ENCODE measurements around the gene OR10Z1. TPM values are rescaled to one million over a fixed set of nuclear protein-coding genes. Genes with fewer than 3 reads are reported as not detected.

The OR10Z1 gene
- polyA plus RNA-seq, 1 of the 3 experiments (the other 2 are of a cell fraction), result not detected

DNA sequence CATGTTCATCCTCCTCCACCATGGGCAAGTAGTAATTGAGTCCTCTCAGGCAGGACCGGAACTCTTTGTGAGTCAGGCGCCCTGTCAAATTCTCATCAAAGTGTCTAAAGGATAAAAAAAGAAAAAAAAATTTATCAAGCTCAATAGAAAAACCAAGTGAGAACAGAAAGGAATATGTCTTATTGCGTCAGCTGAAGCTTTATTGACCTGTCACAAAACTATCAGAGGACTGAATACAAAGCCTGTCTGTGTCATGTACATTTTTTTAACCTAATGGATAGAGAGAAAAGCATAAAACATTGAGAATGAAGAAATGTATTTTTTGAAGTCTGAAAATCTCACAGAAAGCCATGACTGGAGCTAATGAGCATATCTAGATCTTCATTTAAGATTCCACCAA, 8.7 kb downstream of the OR10Z1 start:
- no peaks in the 10 kb centered on the region for H3K36me3 ChIP-seq (replicated peaks in 1 of 2; ENCODE audit: control insufficient read depth in 1 of 2, insufficient read depth in 2 of 2, low read length in 1 of 2)
- TF ChIP-seq ELF1 (IDR thresholded peaks at IDR 0.05) (no peak), YY1 (IDR thresholded peaks at IDR 0.05; ENCODE audit: low read depth) (no peak), FOXM1 (IDR thresholded peaks at IDR 0.05; ENCODE audit: low read depth) (no peak), IRF3 (IDR thresholded peaks at IDR 0.05; ENCODE audit: low read depth, low read length) (no peak), PBX3 (IDR thresholded peaks at IDR 0.05) (no peak), RCOR1 (IDR thresholded peaks at IDR 0.05; ENCODE audit: low read length) (no peak), MXI1 (IDR thresholded peaks at IDR 0.05; ENCODE audit: low read depth, low read length) (no peak), GATA2 (CRISPR knock-in tag; IDR thresholded peaks at IDR 0.05) (no peak), JUND (IDR thresholded peaks at IDR 0.05) (no peak), RAD21 (IDR thresholded peaks at IDR 0.05; ENCODE audit: low read length) (no peak), NFIC (IDR thresholded peaks at IDR 0.05; ENCODE audit: borderline replicate concordance) (no peak), ZBTB33 (IDR thresholded peaks at IDR 0.05; ENCODE audit: borderline replicate concordance, low read depth) (no peak)
- TF ChIP-seq, protein P1, sequence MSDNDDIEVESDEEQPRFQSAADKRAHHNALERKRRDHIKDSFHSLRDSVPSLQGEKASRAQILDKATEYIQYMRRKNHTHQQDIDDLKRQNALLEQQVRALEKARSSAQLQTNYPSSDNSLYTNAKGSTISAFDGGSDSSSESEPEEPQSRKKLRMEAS (IDR thresholded peaks at IDR 0.05; ENCODE audit: low read depth), result no peak
- TF ChIP-seq, protein P2, sequence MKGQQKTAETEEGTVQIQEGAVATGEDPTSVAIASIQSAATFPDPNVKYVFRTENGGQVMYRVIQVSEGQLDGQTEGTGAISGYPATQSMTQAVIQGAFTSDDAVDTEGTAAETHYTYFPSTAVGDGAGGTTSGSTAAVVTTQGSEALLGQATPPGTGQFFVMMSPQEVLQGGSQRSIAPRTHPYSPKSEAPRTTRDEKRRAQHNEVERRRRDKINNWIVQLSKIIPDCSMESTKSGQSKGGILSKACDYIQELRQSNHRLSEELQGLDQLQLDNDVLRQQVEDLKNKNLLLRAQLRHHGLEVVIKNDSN (IDR thresholded peaks at IDR 0.05; ENCODE audit: borderline replicate concordance, low read depth), result no peak
- H3K9ac ChIP-seq, result no peak overlapping the region
- CTCF ChIA-PET, result no interaction called here
- WGBS (ENCODE audit: low lambda C conversion rate), result 3% methylated on average over 3 of the region's 3 CpGs
- no peak overlapping the region for H3K4me3 ChIP-seq (ENCODE audit: low read depth in 2 of 2, low read length in 1 of 2)
- no peak overlapping the region for H3K4me2 ChIP-seq
- H3K27ac ChIP-seq (ENCODE audit: low read depth in 2 of 2, low read length in 1 of 2), result no peak overlapping the region
- H3K79me2 ChIP-seq (ENCODE audit: insufficient read depth), result no peaks in the 10 kb centered on the region
- no peaks in the 10 kb centered on the region for H3K9me2 ChIP-seq
- H2AFZ ChIP-seq (ENCODE audit: low read depth), result no peak overlapping the region
- H3K9me3 ChIP-seq, result no peaks in the 10 kb centered on the region
- no peaks in the 10 kb centered on the region for H3F3A ChIP-seq (replicated peaks; ENCODE audit: insufficient read depth)
- no peaks in the 10 kb centered on the region for H3K27me3 ChIP-seq (ENCODE audit: insufficient read depth)
- H3K4me1 ChIP-seq (ENCODE audit: control insufficient read depth in 1 of 2, insufficient read depth in 2 of 2, low read depth in 1 of 2, low read length in 1 of 2), result no peaks in the 10 kb centered on the region
- no peaks in the 10 kb centered on the region for H4K20me1 ChIP-seq (ENCODE audit: insufficient read depth)
- DNase-seq, result no peak
- POLR2A ChIA-PET, result no interaction called here

- no peak for DNase-seq
- Histone ChIP-seq H3K9me2 (no peaks in the 10 kb centered on the region), H3K4me1 (ENCODE audit: control insufficient read depth in 1 of 2, insufficient read depth in 2 of 2, low read depth in 1 of 2, low read length in 1 of 2) (no peaks in the 10 kb centered on the region), H2AFZ (ENCODE audit: low read depth) (no peak overlapping the region), H3K9ac (no peak overlapping the region), H3K4me3 (ENCODE audit: low read depth in 2 of 2, low read length in 1 of 2) (no peak overlapping the region), H3K27me3 (ENCODE audit: insufficient read depth) (no peaks in the 10 kb centered on the region), H3K36me3 (replicated peaks in 1 of 2; ENCODE audit: control insufficient read depth in 1 of 2, insufficient read depth in 2 of 2, low read length in 1 of 2) (no peaks in the 10 kb centered on the region), H3F3A (replicated peaks; ENCODE audit: insufficient read depth) (no peaks in the 10 kb centered on the region), H3K9me3 (no peaks in the 10 kb centered on the region), H4K20me1 (ENCODE audit: insufficient read depth) (no peaks in the 10 kb centered on the region), H3K79me2 (ENCODE audit: insufficient read depth) (no peaks in the 10 kb centered on the region), H3K4me2 (no peak overlapping the region), H3K27ac (ENCODE audit: low read depth in 2 of 2, low read length in 1 of 2) (no peak overlapping the region)
- no peak for TF ChIP-seq RAD21 (IDR thresholded peaks at IDR 0.05; ENCODE audit: low read length)
- no peak for TF ChIP-seq ZBTB33 (IDR thresholded peaks at IDR 0.05; ENCODE audit: borderline replicate concordance, low read depth)
- TF ChIP-seq, protein P1 (IDR thresholded peaks at IDR 0.05; ENCODE audit: low read depth), result no peak
- no peak for TF ChIP-seq ELF1 (IDR thresholded peaks at IDR 0.05)
- TF ChIP-seq RFX5 (IDR thresholded peaks at IDR 0.05; ENCODE audit: low read length), result no peak
- no peak for TF ChIP-seq POLR2AphosphoS5 (IDR thresholded peaks at IDR 0.05; ENCODE audit: low read depth, low read length)
- TF ChIP-seq FOSL2 (IDR thresholded peaks at IDR 0.05; ENCODE audit: borderline replicate concordance, low read depth), result no peak
- no peak for TF ChIP-seq JUND (IDR thresholded peaks at IDR 0.05)
- no peak for TF ChIP-seq MEF2A (IDR thresholded peaks at IDR 0.05; ENCODE audit: borderline replicate concordance, low read depth)
- POLR2A ChIA-PET, result no interaction called here
- WGBS (ENCODE audit: low lambda C conversion rate), result 3% methylated on average over 4 of the region's 4 CpGs
- CTCF ChIA-PET, result interaction anchor here (0.6 kb wide), 1 partner anchor 1453 kb away, joined by 3 read pairs; no protein-coding TSS in a partner anchor
Measured at GRCh38 chr1:158638146-158638545, 33.1 kb downstream of the OR10Z1 start.
